Loucy (cell line): Measurements from ENCODE around the gene EPHB1.

Source experiments
- EZH2phosphoT487 ChIP-seq: fragments of 200-600 bp; IDR thresholded peaks from 2 replicates; pipeline ENCODE4 v1.6.1; 2018; ENCODE audit warnings: antibody characterized with exemption, mild to moderate bottlenecking, moderate library complexity, borderline replicate concordance
- TF ChIP-seq, protein P1 (sequence below): fragments of 200-600 bp; sonication (generic); conservative IDR thresholded peaks from 2 replicates; pipeline ENCODE4 v1.5.1; 2014; ENCODE audit warnings: mild to moderate bottlenecking, antibody characterized with exemption, low read length

GRCh38 chr3:135059580-135059979 lies 264.5 kb downstream of the EPHB1 start:
- TF ChIP-seq, protein P1, sequence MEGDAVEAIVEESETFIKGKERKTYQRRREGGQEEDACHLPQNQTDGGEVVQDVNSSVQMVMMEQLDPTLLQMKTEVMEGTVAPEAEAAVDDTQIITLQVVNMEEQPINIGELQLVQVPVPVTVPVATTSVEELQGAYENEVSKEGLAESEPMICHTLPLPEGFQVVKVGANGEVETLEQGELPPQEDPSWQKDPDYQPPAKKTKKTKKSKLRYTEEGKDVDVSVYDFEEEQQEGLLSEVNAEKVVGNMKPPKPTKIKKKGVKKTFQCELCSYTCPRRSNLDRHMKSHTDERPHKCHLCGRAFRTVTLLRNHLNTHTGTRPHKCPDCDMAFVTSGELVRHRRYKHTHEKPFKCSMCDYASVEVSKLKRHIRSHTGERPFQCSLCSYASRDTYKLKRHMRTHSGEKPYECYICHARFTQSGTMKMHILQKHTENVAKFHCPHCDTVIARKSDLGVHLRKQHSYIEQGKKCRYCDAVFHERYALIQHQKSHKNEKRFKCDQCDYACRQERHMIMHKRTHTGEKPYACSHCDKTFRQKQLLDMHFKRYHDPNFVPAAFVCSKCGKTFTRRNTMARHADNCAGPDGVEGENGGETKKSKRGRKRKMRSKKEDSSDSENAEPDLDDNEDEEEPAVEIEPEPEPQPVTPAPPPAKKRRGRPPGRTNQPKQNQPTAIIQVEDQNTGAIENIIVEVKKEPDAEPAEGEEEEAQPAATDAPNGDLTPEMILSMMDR, result no peak
- no peak for TF ChIP-seq EZH2phosphoT487
